Hematopoietic multipotent progenitor cell (in vitro differentiated cells): Measurements from ENCODE around the gene LSM3. TPM values are rescaled to one million over a fixed set of nuclear protein-coding genes. Genes with fewer than 3 reads are reported as not detected.

Source experiments
- DNase-seq, 3 donors: peaks; one replicate each; pipeline ENCODE4 v3.0.0-alpha.2; 2011 to 2015; ENCODE audit warnings: low read depth in 2 of 3, low spot score in 2 of 3
- total RNA-seq: library from RNA; depleted of rRNA; stranded (reverse); fragments of >200 nt; gene quantifications from one replicate; pipeline ENCODE4 v1.2.3, GENCODE V29; 2012

Gene LSM3
- total RNA-seq, 1 donor = 2.4 TPM

DNA sequence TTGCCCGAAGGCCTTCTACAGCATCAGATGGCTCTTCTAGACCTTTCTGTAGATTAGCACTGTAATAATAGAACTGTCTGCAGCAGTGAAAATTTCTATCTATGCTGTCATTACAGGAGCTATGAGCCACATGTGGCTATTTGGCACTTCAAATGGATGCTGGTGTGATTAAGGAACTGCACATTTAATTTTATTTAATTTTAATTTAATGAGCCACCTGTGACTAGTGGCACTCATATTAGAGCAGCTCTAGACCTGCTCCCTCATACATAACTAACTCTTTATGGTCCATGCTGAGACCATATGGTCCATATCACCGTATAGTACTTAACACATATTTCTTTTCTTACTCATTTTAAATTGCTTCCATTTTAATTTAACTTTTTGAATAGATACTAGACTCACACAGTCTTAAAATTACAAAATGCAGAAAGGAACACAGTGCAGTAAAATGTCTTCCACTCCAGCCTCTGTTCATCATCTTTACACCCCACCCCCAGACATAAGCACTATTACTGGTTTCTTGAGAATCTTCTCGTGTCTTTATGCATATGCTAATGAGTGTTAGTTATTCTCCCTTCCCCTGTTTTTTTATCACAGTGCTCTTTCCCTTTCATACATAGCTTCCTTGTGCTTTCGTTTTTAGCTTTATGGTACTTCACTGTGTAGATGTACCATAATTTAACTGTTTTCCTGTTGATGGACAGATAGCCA is 9.6 kb downstream of the LSM3 start:
- no peak for DNase-seq

- no peak for DNase-seq
Measured at GRCh38 chr3:14194865-14195264, 16.2 kb downstream of the LSM3 start.

DNA sequence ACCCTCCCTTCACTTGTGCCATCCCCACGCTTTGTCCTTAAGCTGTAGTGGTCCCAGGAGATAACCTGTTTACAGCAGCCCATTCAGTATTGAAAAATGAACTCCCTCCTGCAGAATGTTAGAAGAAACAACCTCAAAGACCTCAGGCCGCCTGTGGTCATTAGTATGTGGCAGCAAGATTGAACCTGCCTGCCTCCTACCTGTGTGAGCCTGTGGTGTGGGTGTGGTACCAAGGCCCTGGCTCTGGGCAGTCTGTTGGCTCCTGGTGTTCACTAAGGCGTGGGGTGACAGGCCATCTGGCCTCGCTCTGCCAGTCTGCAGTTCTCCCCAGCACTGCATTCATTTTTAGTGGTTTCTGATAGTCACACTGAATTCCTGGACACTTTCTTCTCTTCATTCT is 21.0 kb downstream of the LSM3 start:
- no peak for DNase-seq

DNA sequence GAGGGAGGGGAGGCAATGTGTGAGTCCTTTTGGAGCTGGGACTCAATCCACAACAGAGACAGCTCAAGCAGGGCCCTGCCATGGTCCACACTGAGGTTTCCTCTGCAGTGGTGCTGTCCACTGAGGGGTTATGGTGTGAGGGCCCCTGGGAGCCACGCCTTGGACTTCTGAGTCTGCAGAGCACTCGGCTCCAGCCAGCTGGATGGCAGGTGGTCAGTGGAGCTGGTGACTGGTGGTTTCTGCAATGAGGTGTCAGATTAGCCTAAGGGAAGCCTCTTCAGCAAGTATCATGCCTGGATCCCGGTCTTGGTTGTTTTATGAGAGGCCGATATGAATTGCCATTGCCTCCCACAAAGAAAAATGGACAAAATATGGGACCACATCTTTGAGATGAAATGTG is 21.7 kb downstream of the LSM3 start:
- no peak for DNase-seq

DNA sequence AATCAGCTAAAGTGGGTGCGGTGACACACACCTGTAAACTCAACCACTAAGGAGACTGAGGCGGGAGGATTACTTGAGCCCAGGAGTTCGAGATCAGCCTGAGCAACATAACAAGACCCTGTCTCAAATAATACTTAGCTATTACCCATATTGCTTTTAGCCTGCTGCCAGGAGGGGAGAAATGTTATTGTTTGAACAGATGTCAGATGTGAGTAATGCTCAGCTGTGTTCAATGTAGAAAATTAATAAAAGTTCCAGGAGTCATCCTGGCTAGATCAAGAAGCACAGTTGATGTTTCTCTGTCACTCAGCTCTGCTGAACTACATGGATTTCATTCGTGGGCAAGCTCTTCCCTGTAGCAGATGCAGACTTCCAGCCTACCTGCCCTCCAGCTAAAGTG is 22.2 kb downstream of the LSM3 start:
- no peak for DNase-seq

- DNase-seq = no peak
Measured at GRCh38 chr3:14201940-14202684, 23.5 kb downstream of the LSM3 start.

DNA sequence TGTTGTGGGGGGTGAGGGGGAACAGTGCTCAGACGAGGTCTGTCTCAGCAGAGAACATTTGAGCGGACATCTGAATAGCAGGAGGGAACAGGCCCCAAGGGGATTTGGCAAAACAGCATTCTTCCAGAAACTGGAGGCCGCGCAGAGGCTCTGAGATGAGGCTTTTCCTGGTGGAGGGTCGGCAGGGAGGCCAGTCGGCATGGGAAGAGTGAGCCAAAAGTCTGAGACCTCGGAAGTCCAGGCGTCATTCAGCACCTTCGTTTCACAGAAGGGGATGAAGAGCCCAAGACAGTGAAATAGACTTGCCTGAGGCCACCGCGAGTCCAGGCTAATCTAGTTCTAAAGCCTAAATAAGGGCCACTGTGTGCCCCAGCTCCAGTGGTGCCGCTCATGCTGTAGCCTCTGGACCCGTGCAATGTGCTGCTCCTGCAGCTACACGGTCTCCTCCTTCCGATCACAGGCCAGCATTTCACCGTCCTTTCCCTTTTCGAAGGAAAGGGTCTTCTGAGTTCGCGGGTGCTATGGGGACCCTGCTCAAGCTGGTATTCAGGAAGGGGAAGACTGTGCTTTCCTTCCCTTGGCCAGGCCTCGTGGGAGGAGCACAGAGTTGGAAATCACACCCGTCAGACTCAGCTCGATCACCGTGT is 24.4 kb downstream of the LSM3 start:
- no peak for DNase-seq

DNA sequence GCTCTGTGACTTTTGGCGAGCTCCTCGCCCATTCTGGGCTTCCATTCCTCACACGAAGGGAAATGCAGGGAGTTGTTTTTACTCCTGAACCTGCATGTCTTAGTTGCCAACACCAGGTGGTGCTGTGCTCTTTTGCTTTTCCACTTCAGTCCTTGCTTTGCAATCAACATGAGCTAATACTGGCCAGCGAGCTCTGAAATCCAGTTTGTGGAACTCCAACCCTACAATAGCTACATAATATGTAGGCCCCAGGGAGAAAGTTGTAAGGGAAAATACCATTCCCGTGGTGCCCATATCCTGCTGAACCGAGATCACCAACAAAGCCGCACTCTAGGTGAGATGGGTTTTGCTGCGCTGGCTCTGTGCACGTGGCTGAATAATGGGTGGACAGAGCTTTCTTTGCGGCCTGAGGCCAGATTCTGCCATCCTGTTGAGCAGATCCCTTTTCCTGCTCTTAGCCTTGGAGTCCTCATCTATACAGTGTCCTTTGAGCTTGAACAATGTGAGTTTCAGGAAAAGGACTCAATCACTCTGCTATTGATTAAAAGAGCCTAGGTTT is 25.0 kb downstream of the LSM3 start:
- DNase-seq = peak; percentile 25 to 86 (median 71)

DNA sequence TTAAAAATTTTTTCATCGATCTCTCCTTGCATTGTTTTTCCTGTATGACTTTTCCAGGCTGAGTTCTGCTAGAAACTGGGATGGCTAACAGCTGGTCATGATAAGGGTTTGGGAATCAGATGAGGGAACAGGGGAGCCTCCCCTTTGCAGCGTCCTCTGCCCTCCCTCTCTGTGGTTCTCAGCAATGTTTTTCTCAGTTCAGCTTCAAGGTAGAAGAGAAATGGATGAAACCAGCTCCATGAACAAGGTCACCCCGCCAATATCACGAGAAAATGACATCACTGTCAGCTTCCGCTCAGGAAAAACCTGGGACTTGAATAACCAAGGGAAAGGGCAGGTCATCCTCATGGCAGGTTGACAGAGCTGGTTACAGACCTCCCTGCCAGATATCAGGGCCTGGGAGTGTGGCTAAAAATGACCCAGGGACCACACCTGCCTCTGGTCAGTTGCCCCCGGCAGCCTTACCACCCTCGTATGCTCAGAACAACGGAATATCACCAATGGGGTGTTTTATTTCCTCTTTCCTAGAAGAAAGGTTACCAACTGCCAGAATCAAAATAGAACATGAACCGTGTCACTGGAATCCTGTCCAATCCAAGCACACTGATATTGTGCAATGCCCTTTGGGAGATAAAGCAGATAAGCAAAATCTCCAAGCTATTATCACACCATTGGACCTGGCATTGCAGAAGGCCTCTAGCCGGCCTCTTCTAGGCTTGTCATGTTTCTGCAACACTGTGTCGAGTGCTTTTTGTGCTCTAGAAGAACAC is 26.1 kb downstream of the LSM3 start:
- peak in 1 of 3 donors; percentile 74 for DNase-seq

GRCh38 chr3:14206548-14207177 is 28.0 kb downstream of the LSM3 start:
- DNase-seq = no peak

DNA sequence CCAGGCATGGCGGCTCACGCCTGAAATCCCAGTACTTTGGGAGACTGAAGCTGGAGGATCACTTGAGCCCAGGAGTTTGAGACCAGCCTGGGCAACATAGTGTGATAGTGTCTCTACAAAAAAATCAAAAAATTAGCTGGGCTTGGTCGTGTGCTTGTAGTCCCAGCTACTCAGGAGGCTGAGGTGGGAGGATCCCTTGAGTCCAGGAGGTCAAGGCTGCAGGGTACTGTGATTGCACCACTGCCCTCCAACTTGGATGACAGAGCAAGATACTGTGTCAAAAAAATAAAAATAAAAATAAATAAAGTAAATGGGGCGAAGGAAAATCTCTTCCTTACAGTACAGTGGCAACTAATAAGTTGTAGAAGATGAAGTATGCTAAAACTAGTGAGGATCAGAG is 29.6 kb downstream of the LSM3 start:
- no peak for DNase-seq

- DNase-seq = no peak
Measured at GRCh38 chr3:14208977-14209394, 30.4 kb downstream of the LSM3 start.

DNA sequence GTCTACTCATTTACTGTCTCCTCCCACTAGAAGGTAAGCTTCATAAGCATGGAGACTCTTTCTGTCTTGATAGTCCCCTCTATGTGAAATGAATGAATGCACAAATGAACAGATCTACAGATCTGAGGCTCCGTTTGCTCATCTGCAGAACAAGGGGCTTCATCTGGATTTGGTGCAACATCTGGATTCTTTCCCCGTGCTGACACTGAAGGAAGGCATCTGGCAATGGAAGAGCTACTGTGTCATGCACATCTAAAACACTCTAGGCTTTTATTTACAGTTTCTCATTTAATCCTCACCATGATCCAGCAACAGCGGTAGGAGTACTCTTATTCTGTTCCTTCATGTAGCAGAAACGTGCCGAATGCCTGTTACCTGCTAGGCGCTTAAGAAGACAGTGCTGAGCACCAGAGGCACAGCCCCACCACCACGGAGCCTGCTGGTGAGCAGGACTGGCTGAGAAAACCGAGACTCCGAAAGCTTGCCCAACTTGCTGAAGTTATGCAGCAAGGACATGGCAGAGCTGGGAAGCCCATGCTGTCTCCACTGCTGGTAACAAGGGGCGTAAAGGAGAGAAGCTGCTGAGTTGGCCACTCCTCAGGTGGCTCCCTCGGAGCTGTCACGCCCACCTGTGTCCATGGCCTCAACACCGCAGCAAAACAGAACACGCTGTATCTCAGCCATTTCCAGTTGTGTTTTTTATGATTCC is 31.1 kb downstream of the LSM3 start:
- no peak for DNase-seq

- no peak for DNase-seq
Measured at GRCh38 chr3:14210290-14210688, 31.7 kb downstream of the LSM3 start.

GRCh38 chr3:14210843-14211594 is 32.4 kb downstream of the LSM3 start:
- no peak for DNase-seq

DNA sequence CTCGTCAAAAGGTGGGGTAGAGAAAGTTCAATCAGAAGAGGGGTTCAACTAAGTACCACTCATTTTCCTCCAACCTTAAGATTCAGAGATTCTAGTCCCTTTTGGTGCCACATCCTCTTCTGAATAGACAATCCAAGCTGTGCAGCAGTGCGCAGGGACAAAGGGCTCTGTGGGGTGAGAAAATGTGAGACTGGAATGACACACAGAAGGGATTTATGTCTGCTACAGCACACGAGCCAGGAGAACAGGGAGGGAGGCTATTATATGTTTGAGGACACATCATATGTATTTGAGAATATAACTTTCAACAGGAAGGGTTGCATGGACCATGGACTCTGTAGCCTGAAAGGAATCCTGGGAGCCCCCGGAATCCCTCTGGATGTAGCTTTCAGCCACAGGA is 33.0 kb downstream of the LSM3 start:
- no peak for DNase-seq

DNA sequence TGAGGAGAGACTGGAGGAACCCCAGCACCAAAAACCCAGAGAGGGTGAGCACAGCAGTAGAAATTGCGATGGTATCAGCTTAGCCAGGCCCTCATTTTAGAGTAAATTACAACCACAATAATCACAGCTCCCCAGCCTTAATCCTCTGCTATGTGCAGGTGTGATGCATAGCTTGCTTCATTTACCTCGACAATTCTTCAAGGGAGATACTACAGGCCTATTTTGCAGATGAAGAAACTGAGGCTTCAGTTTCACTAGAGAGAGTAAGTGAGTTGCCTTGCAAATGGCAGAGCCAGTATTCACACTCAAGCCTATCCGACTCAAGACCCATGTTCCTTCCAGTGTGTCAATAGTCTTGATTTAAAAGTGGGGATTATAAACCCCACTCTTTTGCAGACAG is 33.4 kb downstream of the LSM3 start:
- DNase-seq = no peak

DNA sequence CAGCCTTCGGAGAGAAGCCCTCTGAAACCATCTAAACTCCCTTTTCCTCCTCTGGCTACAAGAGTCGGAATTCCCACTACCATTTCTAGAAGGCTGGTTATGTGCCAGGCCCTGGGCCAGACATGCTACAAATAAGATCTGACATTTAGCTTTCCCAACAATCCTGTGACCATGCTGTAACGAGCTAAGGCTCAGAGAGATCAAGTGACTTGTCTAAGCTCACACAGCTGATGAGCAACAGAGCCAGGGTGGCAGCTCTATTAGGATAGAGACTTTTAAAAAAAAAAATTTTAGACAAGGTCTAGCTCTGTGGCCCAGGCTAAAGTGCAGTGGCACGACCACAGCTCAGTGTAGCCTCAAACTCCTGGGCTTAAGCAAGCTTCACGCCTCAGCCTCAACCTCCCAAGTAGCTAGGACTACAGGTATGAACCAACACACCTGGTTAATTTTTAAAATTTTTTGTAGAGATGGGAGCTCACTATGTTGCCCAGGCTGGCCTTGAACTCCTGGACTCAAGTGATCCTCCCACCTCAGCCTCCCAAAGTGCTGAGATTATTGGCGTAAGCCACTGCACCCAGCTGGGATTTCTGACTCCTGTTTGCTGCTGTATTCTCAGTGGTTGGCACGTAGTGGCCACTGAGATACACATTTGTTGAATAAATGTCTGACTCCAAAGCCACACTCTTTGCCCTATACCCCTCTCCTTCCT is 34.6 kb downstream of the LSM3 start:
- DNase-seq = no peak
